Panc1 (cell line): Measurements from ENCODE around the gene MVB12A. TPM values are rescaled to one million over a fixed set of nuclear protein-coding genes. Genes with fewer than 3 reads are reported as not detected.

Experiments
- ATAC-seq: fragments of 200-7000 bp; cut with Tn5 transposase; 2 replicates; pipeline ENCODE4 v1.9.1; 2020; ENCODE audit warnings: mild to moderate bottlenecking, moderate library complexity
- BruUV-seq: library from RNA; stranded (reverse); fragments of 400-500 nt; replicated peaks from 2 replicates; lab custom pipeline; 2021; lab: Mats Ljungman, UMichigan
- CTCF ChIA-PET: fragments of 300-600 bp; sonication (Branson Sonifier 250); formaldehyde crosslinking; loops from one replicate; lab custom pipeline; 2022; ENCODE audit warnings: antibody characterized with exemption; lab: Charles Lee
- POLR2A ChIA-PET: fragments of 300-600 bp; sonication (Branson Sonifier 250); formaldehyde crosslinking; loops from one replicate; lab custom pipeline; 2022; ENCODE audit warnings: antibody characterized with exemption; lab: Charles Lee
- DNase-seq: peaks from one replicate; pipeline ENCODE4 v3.0.0-alpha.2; 2010; ENCODE audit warnings: low read depth, low spot score
- H3K27ac ChIP-seq: 2 replicates; pipeline ENCODE4 v1.5.1; 2011; ENCODE audit warnings: mild to moderate bottlenecking, low read length, inconsistent platforms
- H3K27me3 ChIP-seq: fragments of 200-500 bp; sonication (Bioruptor generic); 2 replicates; pipeline ENCODE4 v1.6.0; 2014; ENCODE audit warnings: low read length, inconsistent platforms; ENCODE audit not compliant: control insufficient read depth, insufficient read depth
- H3K36me3 ChIP-seq: fragments of 200-500 bp; sonication (Bioruptor generic); 2 replicates; pipeline ENCODE4 v1.5.1; 2014; ENCODE audit warnings: inconsistent platforms, mild to moderate bottlenecking, low read length, moderate library complexity; ENCODE audit not compliant: control insufficient read depth, insufficient read depth
- H3K4me1 ChIP-seq: 2 replicates; pipeline ENCODE4 v1.5.1; 2011; ENCODE audit warnings: inconsistent platforms, mild to moderate bottlenecking, low read length, moderate library complexity; ENCODE audit not compliant: control insufficient read depth, insufficient read depth
- H3K4me3 ChIP-seq, 2 experiments: 2 replicates each; pipeline ENCODE4 v1.5.1; 2011 to 2012; ENCODE audit warnings: low read depth in 2 of 2, low read length in 2 of 2, mild to moderate bottlenecking in 2 of 2, inconsistent platforms in 1 of 2, moderate library complexity in 1 of 2
- H3K9me3 ChIP-seq: fragments of 200-500 bp; sonication (Bioruptor generic); 2 replicates; pipeline ENCODE4 v1.5.1; 2014; ENCODE audit warnings: low read depth, mild to moderate bottlenecking, inconsistent platforms, low read length, moderate library complexity; ENCODE audit not compliant: control insufficient read depth, insufficient read depth
- POLR2AphosphoS5 ChIP-seq: IDR thresholded peaks from 2 replicates; pipeline ENCODE4 v1.6.1; 2012; ENCODE audit warnings: mild to moderate bottlenecking, low read depth, low read length, moderate library complexity
- SIN3A ChIP-seq: IDR thresholded peaks from 2 replicates; pipeline ENCODE4 v1.6.1; 2012; ENCODE audit warnings: low read depth, mild to moderate bottlenecking, low read length, moderate library complexity, borderline replicate concordance; ENCODE audit not compliant: insufficient read depth
- TCF7L2 ChIP-seq: IDR thresholded peaks from 2 replicates; pipeline ENCODE4 v1.6.1; 2011; ENCODE audit warnings: mild to moderate bottlenecking, low read depth, low read length, inconsistent platforms
- in situ Hi-C: cut with HindIII; loops from 2 replicates; pipeline ENCODE4 v1.10.0; 2016; ENCODE audit warnings: low sequenced_read_pairs, low pct_unique_long_range_greater_than_20kb
- intact Hi-C: fragments of 100-400 bp; cut with micrococcal nuclease; formaldehyde crosslinking; loops from one replicate; pipeline ENCODE4 v1.10.0; 2022; ENCODE audit not compliant: unreplicated experiment
- total RNA-seq: library from RNA; stranded (reverse); gene quantifications from one replicate; pipeline ENCODE4 v1.2.1, GENCODE V29; 2021; ENCODE audit not compliant: unreplicated experiment
- TF ChIP-seq, protein P1 (sequence below): fragments of 450-650 bp; IDR thresholded peaks from 2 replicates; pipeline ENCODE4 v1.5.1; 2017; ENCODE audit warnings: mild to moderate bottlenecking
- TF ChIP-seq, protein P2 (sequence below), 2 experiments: IDR thresholded peaks; 2 replicates each; pipeline ENCODE4 v1.6.1; 2011 to 2012; ENCODE audit warnings: low read depth in 2 of 2, control low read depth in 1 of 2, low read length in 1 of 2, mild to moderate bottlenecking in 1 of 2, moderate library complexity in 1 of 2; ENCODE audit not compliant: insufficient read depth in 1 of 2

MVB12A gene
- total RNA-seq, 1 experiment from 2014 or later, result 42.1 TPM

DNA sequence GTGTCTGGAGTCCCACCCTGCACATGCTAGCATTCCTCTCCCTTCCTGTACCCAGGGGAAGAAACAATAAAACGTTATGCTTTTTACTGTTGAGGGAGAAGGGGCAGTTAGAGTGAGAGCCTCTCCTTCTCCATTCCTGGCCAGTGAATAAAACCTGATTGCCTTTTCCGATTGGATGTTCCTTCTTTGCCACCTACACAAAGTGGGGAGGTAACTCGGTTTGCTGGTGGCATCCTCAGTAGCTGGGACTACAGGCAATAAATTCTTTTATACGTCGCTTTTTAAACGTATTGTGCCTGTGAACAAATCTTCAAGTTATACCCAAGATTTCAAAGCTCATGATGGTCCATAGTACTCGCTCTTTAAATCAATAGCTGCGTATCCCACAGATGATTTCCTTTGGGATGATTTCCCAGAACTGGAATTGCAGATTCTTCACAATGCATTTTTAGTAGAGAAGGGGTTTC, 660 bp upstream of the MVB12A start:
- no peak; the same call in 1 of the 2 replicates for TF ChIP-seq TCF7L2
- TF ChIP-seq, protein P1, sequence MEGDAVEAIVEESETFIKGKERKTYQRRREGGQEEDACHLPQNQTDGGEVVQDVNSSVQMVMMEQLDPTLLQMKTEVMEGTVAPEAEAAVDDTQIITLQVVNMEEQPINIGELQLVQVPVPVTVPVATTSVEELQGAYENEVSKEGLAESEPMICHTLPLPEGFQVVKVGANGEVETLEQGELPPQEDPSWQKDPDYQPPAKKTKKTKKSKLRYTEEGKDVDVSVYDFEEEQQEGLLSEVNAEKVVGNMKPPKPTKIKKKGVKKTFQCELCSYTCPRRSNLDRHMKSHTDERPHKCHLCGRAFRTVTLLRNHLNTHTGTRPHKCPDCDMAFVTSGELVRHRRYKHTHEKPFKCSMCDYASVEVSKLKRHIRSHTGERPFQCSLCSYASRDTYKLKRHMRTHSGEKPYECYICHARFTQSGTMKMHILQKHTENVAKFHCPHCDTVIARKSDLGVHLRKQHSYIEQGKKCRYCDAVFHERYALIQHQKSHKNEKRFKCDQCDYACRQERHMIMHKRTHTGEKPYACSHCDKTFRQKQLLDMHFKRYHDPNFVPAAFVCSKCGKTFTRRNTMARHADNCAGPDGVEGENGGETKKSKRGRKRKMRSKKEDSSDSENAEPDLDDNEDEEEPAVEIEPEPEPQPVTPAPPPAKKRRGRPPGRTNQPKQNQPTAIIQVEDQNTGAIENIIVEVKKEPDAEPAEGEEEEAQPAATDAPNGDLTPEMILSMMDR, result no peak
- TF ChIP-seq SIN3A, result no peak
- no peak for TF ChIP-seq POLR2AphosphoS5
- TF ChIP-seq, protein P2, sequence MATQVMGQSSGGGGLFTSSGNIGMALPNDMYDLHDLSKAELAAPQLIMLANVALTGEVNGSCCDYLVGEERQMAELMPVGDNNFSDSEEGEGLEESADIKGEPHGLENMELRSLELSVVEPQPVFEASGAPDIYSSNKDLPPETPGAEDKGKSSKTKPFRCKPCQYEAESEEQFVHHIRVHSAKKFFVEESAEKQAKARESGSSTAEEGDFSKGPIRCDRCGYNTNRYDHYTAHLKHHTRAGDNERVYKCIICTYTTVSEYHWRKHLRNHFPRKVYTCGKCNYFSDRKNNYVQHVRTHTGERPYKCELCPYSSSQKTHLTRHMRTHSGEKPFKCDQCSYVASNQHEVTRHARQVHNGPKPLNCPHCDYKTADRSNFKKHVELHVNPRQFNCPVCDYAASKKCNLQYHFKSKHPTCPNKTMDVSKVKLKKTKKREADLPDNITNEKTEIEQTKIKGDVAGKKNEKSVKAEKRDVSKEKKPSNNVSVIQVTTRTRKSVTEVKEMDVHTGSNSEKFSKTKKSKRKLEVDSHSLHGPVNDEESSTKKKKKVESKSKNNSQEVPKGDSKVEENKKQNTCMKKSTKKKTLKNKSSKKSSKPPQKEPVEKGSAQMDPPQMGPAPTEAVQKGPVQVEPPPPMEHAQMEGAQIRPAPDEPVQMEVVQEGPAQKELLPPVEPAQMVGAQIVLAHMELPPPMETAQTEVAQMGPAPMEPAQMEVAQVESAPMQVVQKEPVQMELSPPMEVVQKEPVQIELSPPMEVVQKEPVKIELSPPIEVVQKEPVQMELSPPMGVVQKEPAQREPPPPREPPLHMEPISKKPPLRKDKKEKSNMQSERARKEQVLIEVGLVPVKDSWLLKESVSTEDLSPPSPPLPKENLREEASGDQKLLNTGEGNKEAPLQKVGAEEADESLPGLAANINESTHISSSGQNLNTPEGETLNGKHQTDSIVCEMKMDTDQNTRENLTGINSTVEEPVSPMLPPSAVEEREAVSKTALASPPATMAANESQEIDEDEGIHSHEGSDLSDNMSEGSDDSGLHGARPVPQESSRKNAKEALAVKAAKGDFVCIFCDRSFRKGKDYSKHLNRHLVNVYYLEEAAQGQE (IDR thresholded peaks at IDR 0.05; ENCODE audit: insufficient read depth in 1 of 2, low read depth in 2 of 2, low read length in 1 of 2), result no peak
- CTCF ChIA-PET, result interaction anchor here (0.5 to 0.6 kb wide), 2 partner anchors 34 to 914 kb away, joined by 4 read pairs; no protein-coding TSS in a partner anchor
- no peaks in the 10 kb centered on the region for H3K27me3 ChIP-seq
- peak overlapping the region; percentile 78 for H3K4me3 ChIP-seq
- BruUV-seq, result TSS peak; percentile 97
- H3K9me3 ChIP-seq, result no peaks in the 10 kb centered on the region
- in situ Hi-C loops, result no loop called here
- no peaks in the 10 kb centered on the region; the same call in 1 of the 2 replicates for H3K36me3 ChIP-seq
- DNase-seq (no peak), ATAC-seq (no peak)
- POLR2A ChIA-PET, result interaction anchor here (0.6 to 0.7 kb wide), 2 partner anchors 12 to 185 kb away, joined by 3 read pairs; no protein-coding TSS in a partner anchor
- peak overlapping the region; percentile 96 for H3K27ac ChIP-seq
- intact Hi-C loops, result no loop called here
- peaks cover 6% of the 10 kb centered on the region; the same call in 1 of the 2 replicates for H3K4me1 ChIP-seq

DNA sequence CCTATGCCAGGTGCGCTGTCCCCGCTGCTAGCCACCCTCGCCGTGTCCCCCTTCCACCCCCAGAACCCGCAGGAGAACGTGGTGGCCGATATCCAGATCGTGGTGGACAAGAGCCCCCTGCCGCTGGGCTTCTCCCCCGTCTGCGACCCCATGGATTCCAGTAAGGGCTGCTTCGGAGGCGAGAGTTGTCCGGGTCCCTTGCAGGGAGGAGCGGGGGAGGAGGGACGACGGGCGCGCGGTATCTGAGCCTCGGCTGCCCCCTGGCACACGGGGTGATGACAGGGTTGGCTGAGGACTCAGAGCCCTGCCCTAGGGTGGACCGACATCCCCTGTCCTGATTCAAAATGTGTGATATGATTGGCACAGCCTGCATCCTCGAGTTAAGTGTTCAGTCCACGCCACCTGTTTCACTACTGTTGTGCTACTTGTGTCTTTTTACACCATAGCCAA, 653 bp downstream of the MVB12A start:
- Histone ChIP-seq H3K27me3 (no peaks in the 10 kb centered on the region), H3K9me3 (no peaks in the 10 kb centered on the region), H3K27ac (peak overlapping the region; percentile 84), H3K36me3 (no peaks in the 10 kb centered on the region; the same call in 1 of the 2 replicates), H3K4me3 (peak overlapping the region; percentile 78), H3K4me1 (peaks cover 6% of the 10 kb centered on the region; the same call in 1 of the 2 replicates)
- ATAC-seq, result peak; percentile 73
- ChIA-PET CTCF (no interaction called here), POLR2A (no interaction called here)
- TF ChIP-seq TCF7L2 (no peak), SIN3A (no peak), POLR2AphosphoS5 (no peak)
- TF ChIP-seq, protein P2 (IDR thresholded peaks at IDR 0.05; ENCODE audit: insufficient read depth in 1 of 2, low read depth in 2 of 2, low read length in 1 of 2), result no peak
- TF ChIP-seq, protein P1, result no peak; the same call in 1 of the 2 replicates
- no peak for DNase-seq
- intact Hi-C loops (no loop called here), in situ Hi-C loops (no loop called here)
- BruUV-seq, result no TSS peak
